HepG2 (cell line): ENCODE measurements around the gene NEUROG2. TPM values are rescaled to one million over a fixed set of nuclear protein-coding genes. Genes with fewer than 3 reads are reported as not detected.

Source experiments
- ATAC-seq: fragments of 200-7000 bp; cut with Tn5 transposase; 3 replicates; pipeline ENCODE4 v1.9.1; 2020; ENCODE audit warnings: mild to moderate bottlenecking, moderate library complexity
- BruUV-seq: library from RNA; stranded (reverse); fragments of 400-500 nt; replicated peaks from 2 replicates; lab custom pipeline; 2021; lab: Mats Ljungman, UMichigan
- CTCF ChIA-PET: fragments of 300-600 bp; formaldehyde crosslinking; extraction: SDS; loops from one replicate; lab custom pipeline; 2021; ENCODE audit warnings: low total read pairs, inconsistent platforms, low intra/inter-chr PET ratio; lab: Yijun Ruan, JAX
- POLR2A ChIA-PET: fragments of 350-600 bp; sonication (Branson Sonifier 250); formaldehyde crosslinking; loops from one replicate; lab custom pipeline; 2020; ENCODE audit warnings: antibody characterized with exemption, inconsistent platforms; lab: Yijun Ruan, JAX
- DNase-seq: peaks from one replicate; pipeline ENCODE4 v3.0.0-alpha.2; 2015; ENCODE audit warnings: low spot score
- FAIRE-seq: peaks from 3 replicates; lab custom pipeline; 2011; peaks lifted over from hg19 to GRCh38; lab: Jason Lieb, UNC
- H2AFZ ChIP-seq: one replicate; pipeline ENCODE4 v1.6.1; 2011; ENCODE audit warnings: low read length, inconsistent platforms
- H3K27ac ChIP-seq: fragments of 300-600 bp; 3 replicates; pipeline ENCODE4 v1.8.0; 2011; ENCODE audit warnings: mixed run types, mild to moderate bottlenecking, mixed read lengths, low read length, inconsistent platforms; ENCODE audit not compliant: insufficient read depth; ENCODE audit errors: extremely low read length
- H3K27me3 ChIP-seq, 2 experiments: fragments of 200-600 bp in 1 of 2; 2 replicates in 1 of 2; 3 replicates in 1 of 2; pipeline versions ENCODE4 v1.6.0 to v1.8.0; 2011; ENCODE audit warnings: low read length in 2 of 2, mild to moderate bottlenecking in 2 of 2, moderate library complexity in 2 of 2, inconsistent platforms in 1 of 2; ENCODE audit not compliant: insufficient read depth in 2 of 2, control insufficient read depth in 1 of 2
- H3K36me3 ChIP-seq, 2 experiments: fragments of 200-600 bp in 1 of 2; replicated peaks in 1 of 2; 2 replicates in 1 of 2; 3 replicates in 1 of 2; pipeline versions ENCODE4 v1.5.1 to v1.8.0; 2011; ENCODE audit warnings: low read length in 2 of 2, inconsistent platforms in 1 of 2; ENCODE audit not compliant: insufficient read depth in 2 of 2, control insufficient read depth in 1 of 2
- H3K4me1 ChIP-seq: 2 replicates; pipeline ENCODE4 v1.5.1; 2012; ENCODE audit warnings: low read length, inconsistent platforms; ENCODE audit not compliant: insufficient read depth
- H3K4me2 ChIP-seq: 2 replicates; pipeline ENCODE4 v1.6.0; 2011; ENCODE audit warnings: low read depth, low read length, inconsistent platforms
- H3K4me3 ChIP-seq, 3 experiments: fragments of 200-600 bp in 1 of 3; sonication (generic), shearing (Covaris generic) in 1 of 3; replicated peaks in 1 of 3; 2 replicates each; pipeline ENCODE4 v1.5.1; 2011 to 2016; ENCODE audit warnings: low read length in 3 of 3, inconsistent platforms in 2 of 3, low read depth in 2 of 3, mild to moderate bottlenecking in 2 of 3, control low read depth in 1 of 3, mixed read lengths in 1 of 3; ENCODE audit not compliant: insufficient read depth in 1 of 3
- H3K79me2 ChIP-seq: one replicate; pipeline ENCODE4 v1.6.1; 2011; ENCODE audit warnings: low read length, inconsistent platforms; ENCODE audit not compliant: insufficient read depth
- H3K9ac ChIP-seq: 2 replicates; pipeline ENCODE4 v1.6.0; 2011; ENCODE audit warnings: mild to moderate bottlenecking, low read depth, low read length, inconsistent platforms; ENCODE audit not compliant: insufficient read depth
- H3K9me3 ChIP-seq: 2 replicates; pipeline ENCODE4 v1.5.1; 2012; ENCODE audit warnings: mild to moderate bottlenecking, low read length
- H4K20me1 ChIP-seq: 2 replicates; pipeline ENCODE4 v1.6.0; 2011; ENCODE audit warnings: inconsistent platforms, mild to moderate bottlenecking, low read length, moderate library complexity; ENCODE audit not compliant: insufficient read depth
- BRD4 ChIP-seq: sonication (generic); formaldehyde crosslinking; IDR thresholded peaks from 2 replicates; pipeline ENCODE4 v1.4.0; 2020; ENCODE audit warnings: missing genetic modification reagents
- CAMTA2 ChIP-seq: sonication (generic); formaldehyde crosslinking; IDR thresholded peaks from 2 replicates; pipeline ENCODE4 v1.4.0; 2020; ENCODE audit warnings: mild to moderate bottlenecking, missing genetic modification reagents, borderline replicate concordance
- FOXO1 ChIP-seq: sonication (generic); formaldehyde crosslinking; IDR thresholded peaks from 2 replicates; pipeline ENCODE4 v1.4.0; 2020; ENCODE audit warnings: missing genetic modification reagents
- ZBTB8A ChIP-seq: sonication (generic); formaldehyde crosslinking; IDR thresholded peaks from 2 replicates; pipeline ENCODE4 v1.4.0; 2020; ENCODE audit warnings: mild to moderate bottlenecking, low read depth, missing genetic modification reagents, borderline replicate concordance
- ZNF674 ChIP-seq: sonication (generic); formaldehyde crosslinking; IDR thresholded peaks from 2 replicates; pipeline ENCODE4 v1.5.0; 2020; ENCODE audit warnings: low read depth, mild to moderate bottlenecking, missing genetic modification reagents
- ZNF761 ChIP-seq: sonication (generic); formaldehyde crosslinking; conservative IDR thresholded peaks from 2 replicates; pipeline ENCODE4 v1.4.0; 2020; ENCODE audit warnings: mild to moderate bottlenecking, missing genetic modification reagents
- ZNF775 ChIP-seq: sonication (generic); formaldehyde crosslinking; IDR thresholded peaks from 2 replicates; pipeline ENCODE4 v1.4.0; 2020; ENCODE audit warnings: missing genetic modification reagents, mild to moderate bottlenecking, moderate library complexity, borderline replicate concordance
- WGBS: methylation state at CpG from one replicate; pipeline ENCODE4 v1.1.6; 2017; ENCODE audit warnings: low lambda C conversion rate; 5-methylcytosine and 5-hydroxymethylcytosine counted together
- in situ Hi-C: cut with HindIII; loops from 2 replicates; pipeline ENCODE4 v1.10.0; 2017; ENCODE audit warnings: low pct_unique_long_range_greater_than_20kb; ENCODE audit not compliant: extremely low pct_ligation_motif_present
- intact Hi-C: fragments of 100-400 bp; cut with micrococcal nuclease; formaldehyde crosslinking; loops from one replicate; pipeline ENCODE4 v1.10.0; 2022; ENCODE audit not compliant: unreplicated experiment
- polyA plus RNA-seq, 8 experiments: library from polyadenylated mRNA; depleted of rRNA in 3 of 8; stranded (reverse) in 7 of 8; unstranded in 1 of 8; fragments of >200 nt; fragmentation: Illumina TruSeq in 4 of 8; extraction: Trizol in 4 of 8; gene quantifications; 2 replicates each; pipeline versions ENCODE4 v1.2.1 to v1.2.3, GENCODE V29; 2011 to 2016; ENCODE audit warnings: low read depth in 4 of 8, missing spikeins in 1 of 8, mixed read lengths in 1 of 8; ENCODE audit not compliant: insufficient read depth in 1 of 8
- total RNA-seq, 5 experiments: library from RNA; depleted of rRNA; stranded (reverse); fragments of >200 nt; fragmentation: Illumina TruSeq; extraction: Trizol; gene quantifications; 2 replicates each; pipeline ENCODE4 v1.2.3, GENCODE V29; 2016; ENCODE audit warnings: low read depth in 1 of 5
- TF ChIP-seq, protein P1 (sequence below): sonication (generic); formaldehyde crosslinking; IDR thresholded peaks from 2 replicates; pipeline ENCODE4 v1.4.0; 2020; ENCODE audit warnings: missing genetic modification reagents
- TF ChIP-seq, protein P2 (sequence below): sonication (generic); formaldehyde crosslinking; IDR thresholded peaks from 2 replicates; pipeline ENCODE4; 2020; ENCODE audit warnings: missing genetic modification reagents, mild to moderate bottlenecking, borderline replicate concordance
- TF ChIP-seq, protein P3 (sequence below): sonication (generic); formaldehyde crosslinking; IDR thresholded peaks from 2 replicates; pipeline ENCODE4 v1.5.0; 2020; ENCODE audit warnings: mild to moderate bottlenecking, missing genetic modification reagents

The NEUROG2 gene
- total and polyA plus RNA-seq, 2 of the 13 experiments (the other 11 are each of a cell fraction or from before 2014, with no cell fraction given): not detected

DNA sequence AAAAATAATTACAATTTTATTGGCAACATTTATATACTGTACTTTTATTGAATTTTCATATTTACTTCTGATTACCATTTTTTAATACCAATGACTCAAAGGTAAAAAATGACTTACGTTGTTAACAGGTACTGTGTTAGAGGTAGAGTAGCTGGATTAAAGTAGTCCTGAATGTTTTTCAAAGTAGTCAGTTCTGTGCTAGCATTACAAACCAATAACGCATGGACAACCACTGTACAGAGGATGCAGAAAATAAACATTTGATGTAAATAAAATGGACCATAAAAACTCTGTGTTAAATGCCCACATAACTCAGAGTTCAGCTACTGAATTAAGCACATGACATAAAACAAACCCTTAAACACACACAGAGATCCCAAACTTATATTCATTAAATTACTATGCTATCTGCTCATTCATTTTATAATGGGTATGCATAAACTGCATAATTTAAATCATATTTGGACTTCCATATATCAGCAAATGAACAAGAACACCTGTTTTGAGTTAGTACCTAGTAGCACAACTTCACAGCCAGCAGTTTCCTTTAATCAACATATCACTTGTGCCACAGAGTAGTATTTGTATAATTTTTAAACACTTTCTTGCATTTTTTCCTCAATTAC is 46.4 kb upstream of the NEUROG2 start:
- CTCF ChIA-PET: no interaction called here
- WGBS: 91% methylated on average over 2 of the region's 2 CpGs

DNA sequence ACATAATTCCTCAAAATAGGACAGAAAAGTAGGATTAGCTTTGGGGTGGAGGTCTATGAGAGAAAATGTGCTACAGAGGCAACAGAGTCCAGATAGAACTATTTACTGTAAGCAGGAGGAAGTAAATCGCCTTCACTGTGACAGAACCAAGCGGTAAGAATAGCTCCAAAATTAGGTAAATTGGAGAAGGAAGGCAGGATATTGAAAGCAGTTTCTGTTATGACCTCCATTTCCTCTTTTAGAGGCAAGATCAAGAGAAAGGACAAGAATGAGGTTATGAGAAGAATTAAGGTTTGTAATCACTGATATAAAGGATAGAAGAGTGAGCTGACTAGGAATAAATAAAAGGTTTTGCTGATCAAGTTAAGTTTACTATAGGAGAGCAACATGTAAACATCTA is 44.1 kb upstream of the NEUROG2 start:
- H3K9ac ChIP-seq: no peak overlapping the region
- ChIA-PET POLR2A (no interaction called here), CTCF (no interaction called here)
- no peak for FAIRE-seq
- H3K27ac ChIP-seq: no peak overlapping the region
- ATAC-seq: no peak
- 91% methylated on average over 2 of the region's 2 CpGs for WGBS
- no peaks in the 10 kb centered on the region for H4K20me1 ChIP-seq
- no peaks in the 10 kb centered on the region for H3K9me3 ChIP-seq
- H3K79me2 ChIP-seq: no peaks in the 10 kb centered on the region
- BruUV-seq: no TSS peak
- H3K4me1 ChIP-seq: no peaks in the 10 kb centered on the region
- peaks cover 2% of the 10 kb centered on the region in 2 experiments; a peak in 2 of 5 replicates for H3K36me3 ChIP-seq
- H3K4me2 ChIP-seq: no peak overlapping the region
- intact Hi-C loops (no loop called here), in situ Hi-C loops (no loop called here)
- H3K4me3 ChIP-seq: no peak overlapping the region
- no peak for DNase-seq
- H2AFZ ChIP-seq: no peak overlapping the region
- no peaks in the 10 kb centered on the region for H3K27me3 ChIP-seq
- TF ChIP-seq BRD4 (CRISPR knock-in tag) (no peak), ZNF674 (no peak), ZNF775 (CRISPR knock-in tag) (no peak), ZBTB8A (CRISPR knock-in tag) (no peak)
- TF ChIP-seq, protein P1, sequence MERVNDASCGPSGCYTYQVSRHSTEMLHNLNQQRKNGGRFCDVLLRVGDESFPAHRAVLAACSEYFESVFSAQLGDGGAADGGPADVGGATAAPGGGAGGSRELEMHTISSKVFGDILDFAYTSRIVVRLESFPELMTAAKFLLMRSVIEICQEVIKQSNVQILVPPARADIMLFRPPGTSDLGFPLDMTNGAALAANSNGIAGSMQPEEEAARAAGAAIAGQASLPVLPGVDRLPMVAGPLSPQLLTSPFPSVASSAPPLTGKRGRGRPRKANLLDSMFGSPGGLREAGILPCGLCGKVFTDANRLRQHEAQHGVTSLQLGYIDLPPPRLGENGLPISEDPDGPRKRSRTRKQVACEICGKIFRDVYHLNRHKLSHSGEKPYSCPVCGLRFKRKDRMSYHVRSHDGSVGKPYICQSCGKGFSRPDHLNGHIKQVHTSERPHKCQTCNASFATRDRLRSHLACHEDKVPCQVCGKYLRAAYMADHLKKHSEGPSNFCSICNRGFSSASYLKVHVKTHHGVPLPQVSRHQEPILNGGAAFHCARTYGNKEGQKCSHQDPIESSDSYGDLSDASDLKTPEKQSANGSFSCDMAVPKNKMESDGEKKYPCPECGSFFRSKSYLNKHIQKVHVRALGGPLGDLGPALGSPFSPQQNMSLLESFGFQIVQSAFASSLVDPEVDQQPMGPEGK (CRISPR knock-in tag): no peak
- TF ChIP-seq, protein P2, sequence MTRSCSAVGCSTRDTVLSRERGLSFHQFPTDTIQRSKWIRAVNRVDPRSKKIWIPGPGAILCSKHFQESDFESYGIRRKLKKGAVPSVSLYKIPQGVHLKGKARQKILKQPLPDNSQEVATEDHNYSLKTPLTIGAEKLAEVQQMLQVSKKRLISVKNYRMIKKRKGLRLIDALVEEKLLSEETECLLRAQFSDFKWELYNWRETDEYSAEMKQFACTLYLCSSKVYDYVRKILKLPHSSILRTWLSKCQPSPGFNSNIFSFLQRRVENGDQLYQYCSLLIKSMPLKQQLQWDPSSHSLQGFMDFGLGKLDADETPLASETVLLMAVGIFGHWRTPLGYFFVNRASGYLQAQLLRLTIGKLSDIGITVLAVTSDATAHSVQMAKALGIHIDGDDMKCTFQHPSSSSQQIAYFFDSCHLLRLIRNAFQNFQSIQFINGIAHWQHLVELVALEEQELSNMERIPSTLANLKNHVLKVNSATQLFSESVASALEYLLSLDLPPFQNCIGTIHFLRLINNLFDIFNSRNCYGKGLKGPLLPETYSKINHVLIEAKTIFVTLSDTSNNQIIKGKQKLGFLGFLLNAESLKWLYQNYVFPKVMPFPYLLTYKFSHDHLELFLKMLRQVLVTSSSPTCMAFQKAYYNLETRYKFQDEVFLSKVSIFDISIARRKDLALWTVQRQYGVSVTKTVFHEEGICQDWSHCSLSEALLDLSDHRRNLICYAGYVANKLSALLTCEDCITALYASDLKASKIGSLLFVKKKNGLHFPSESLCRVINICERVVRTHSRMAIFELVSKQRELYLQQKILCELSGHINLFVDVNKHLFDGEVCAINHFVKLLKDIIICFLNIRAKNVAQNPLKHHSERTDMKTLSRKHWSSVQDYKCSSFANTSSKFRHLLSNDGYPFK (CRISPR knock-in tag): no peak
- TF ChIP-seq, protein P3, sequence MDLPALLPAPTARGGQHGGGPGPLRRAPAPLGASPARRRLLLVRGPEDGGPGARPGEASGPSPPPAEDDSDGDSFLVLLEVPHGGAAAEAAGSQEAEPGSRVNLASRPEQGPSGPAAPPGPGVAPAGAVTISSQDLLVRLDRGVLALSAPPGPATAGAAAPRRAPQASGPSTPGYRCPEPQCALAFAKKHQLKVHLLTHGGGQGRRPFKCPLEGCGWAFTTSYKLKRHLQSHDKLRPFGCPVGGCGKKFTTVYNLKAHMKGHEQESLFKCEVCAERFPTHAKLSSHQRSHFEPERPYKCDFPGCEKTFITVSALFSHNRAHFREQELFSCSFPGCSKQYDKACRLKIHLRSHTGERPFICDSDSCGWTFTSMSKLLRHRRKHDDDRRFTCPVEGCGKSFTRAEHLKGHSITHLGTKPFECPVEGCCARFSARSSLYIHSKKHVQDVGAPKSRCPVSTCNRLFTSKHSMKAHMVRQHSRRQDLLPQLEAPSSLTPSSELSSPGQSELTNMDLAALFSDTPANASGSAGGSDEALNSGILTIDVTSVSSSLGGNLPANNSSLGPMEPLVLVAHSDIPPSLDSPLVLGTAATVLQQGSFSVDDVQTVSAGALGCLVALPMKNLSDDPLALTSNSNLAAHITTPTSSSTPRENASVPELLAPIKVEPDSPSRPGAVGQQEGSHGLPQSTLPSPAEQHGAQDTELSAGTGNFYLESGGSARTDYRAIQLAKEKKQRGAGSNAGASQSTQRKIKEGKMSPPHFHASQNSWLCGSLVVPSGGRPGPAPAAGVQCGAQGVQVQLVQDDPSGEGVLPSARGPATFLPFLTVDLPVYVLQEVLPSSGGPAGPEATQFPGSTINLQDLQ: no peak

More for the DNA sequence above, 46.4 kb upstream of the NEUROG2 start:
- Histone ChIP-seq H3K36me3 (peaks cover 2% of the 10 kb centered on the region in 2 experiments; a peak in 2 of 5 replicates), H2AFZ (no peak overlapping the region), H3K4me2 (no peak overlapping the region), H3K4me1 (no peaks in the 10 kb centered on the region), H3K9ac (no peak overlapping the region), H3K79me2 (no peaks in the 10 kb centered on the region), H4K20me1 (no peaks in the 10 kb centered on the region), H3K4me3 (no peak overlapping the region), H3K27me3 (no peaks in the 10 kb centered on the region), H3K27ac (no peak overlapping the region), H3K9me3 (no peaks in the 10 kb centered on the region)
- no peak for TF ChIP-seq FOXO1 (CRISPR knock-in tag)
- TF ChIP-seq CAMTA2: no peak
- no peak for TF ChIP-seq ZNF761 (CRISPR knock-in tag)
- intact Hi-C loops: no loop called here
- no peak for DNase-seq
- FAIRE-seq: no peak
- BruUV-seq: no TSS peak
- POLR2A ChIA-PET: no interaction called here
- in situ Hi-C loops: no loop called here
- no peak for ATAC-seq
